ENCODE measurements around the gene MGRN1. TPM values are rescaled to one million over a fixed set of nuclear protein-coding genes. Genes with fewer than 3 reads are reported as not detected.

MGRN1 gene
- total RNA-seq, 1 donor from 2014 or later = 16.2 TPM

DNA sequence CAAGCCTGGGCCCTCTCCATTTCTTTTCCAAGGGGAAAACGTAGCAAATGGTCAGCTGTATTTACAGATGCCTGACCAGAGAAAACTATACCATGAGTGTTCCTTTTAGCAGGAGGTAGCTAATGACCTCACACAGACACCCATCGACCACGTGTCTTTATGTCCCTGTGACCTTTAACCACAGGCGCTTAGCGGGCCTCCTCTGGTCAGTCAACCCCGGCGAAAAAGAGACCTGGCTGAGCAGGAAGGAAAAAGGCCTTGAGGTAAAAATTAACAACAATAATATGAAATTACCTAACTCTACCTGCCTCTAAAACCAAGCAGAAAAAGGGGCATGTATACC is 77.8 kb downstream of the MGRN1 start:
- no peak overlapping the region for H3K27ac ChIP-seq (ENCODE audit: low read depth, low read length)
- H3K36me3 ChIP-seq (ENCODE audit: control insufficient read depth in 3 of 3, insufficient read depth in 3 of 3, low read length in 3 of 3) = peaks cover 53 to 66% (median 58%) of the 10 kb centered on the region in 3 donors
- no peaks in the 10 kb centered on the region for H3K9me3 ChIP-seq (ENCODE audit: control insufficient read depth in 3 of 3, low read length in 3 of 3)
- H3K4me3 ChIP-seq (ENCODE audit: low read length in 3 of 3) = no peak overlapping the region
- H3K27me3 ChIP-seq (ENCODE audit: control insufficient read depth in 3 of 3, insufficient read depth in 3 of 3, low read length in 3 of 3) = no peaks in the 10 kb centered on the region
- H3K9ac ChIP-seq (ENCODE audit: low read depth in 1 of 3, low read length in 3 of 3) = no peak overlapping the region
- no peaks in the 10 kb centered on the region for H3K4me1 ChIP-seq (ENCODE audit: control insufficient read depth in 3 of 3, insufficient read depth in 3 of 3, low read length in 3 of 3)

DNA sequence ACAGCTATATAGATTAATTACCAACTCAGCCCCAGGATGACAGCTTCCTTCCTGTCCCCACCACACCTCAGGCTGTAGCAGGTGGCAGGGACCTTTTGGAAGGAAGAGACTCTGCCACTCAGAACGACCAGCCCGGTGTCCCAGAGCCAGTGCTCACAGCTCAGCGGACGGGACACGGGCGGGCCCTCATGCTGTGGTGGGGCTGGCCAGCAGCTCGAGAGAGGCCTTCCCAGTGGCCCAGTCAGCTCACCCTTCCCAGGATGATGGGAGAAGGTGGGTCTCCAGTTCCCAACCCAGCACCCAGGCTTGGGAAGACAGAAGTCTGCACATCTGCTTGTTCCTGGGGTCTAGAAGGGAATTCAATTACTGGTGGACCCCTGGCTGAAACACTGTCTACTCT is 79.3 kb downstream of the MGRN1 start:
- Histone ChIP-seq H3K27ac (ENCODE audit: low read depth, low read length) (no peak overlapping the region), H3K4me3 (ENCODE audit: low read length in 3 of 3) (no peak overlapping the region), H3K9me3 (ENCODE audit: control insufficient read depth in 3 of 3, low read length in 3 of 3) (no peaks in the 10 kb centered on the region), H3K4me1 (ENCODE audit: control insufficient read depth in 3 of 3, insufficient read depth in 3 of 3, low read length in 3 of 3) (no peaks in the 10 kb centered on the region), H3K36me3 (ENCODE audit: control insufficient read depth in 3 of 3, insufficient read depth in 3 of 3, low read length in 3 of 3) (peaks cover 46 to 59% (median 53%) of the 10 kb centered on the region in 3 donors), H3K27me3 (ENCODE audit: control insufficient read depth in 3 of 3, insufficient read depth in 3 of 3, low read length in 3 of 3) (no peaks in the 10 kb centered on the region), H3K9ac (ENCODE audit: low read depth in 1 of 3, low read length in 3 of 3) (no peak overlapping the region)

DNA sequence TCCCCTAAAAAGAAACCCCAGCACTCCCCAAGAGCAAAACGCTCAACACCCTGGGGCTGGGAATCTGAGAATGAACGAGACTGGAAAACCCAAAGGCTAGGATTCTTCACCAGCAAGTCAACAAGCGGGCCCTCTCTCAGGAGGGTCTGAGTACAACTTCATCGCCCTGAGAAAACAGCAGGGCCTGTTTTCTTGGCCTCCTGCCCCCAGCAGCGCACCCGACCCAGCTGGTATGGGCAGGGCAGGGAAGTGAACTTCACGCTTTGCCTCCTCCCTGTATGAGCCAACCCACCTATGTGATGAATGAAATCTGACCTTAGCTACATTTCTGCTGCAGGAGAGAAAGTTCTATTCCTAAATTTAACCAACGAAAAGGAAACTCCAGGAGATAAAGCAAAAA is 79.9 kb downstream of the MGRN1 start:
- H3K27me3 ChIP-seq (ENCODE audit: control insufficient read depth in 3 of 3, insufficient read depth in 3 of 3, low read length in 3 of 3) = no peaks in the 10 kb centered on the region
- H3K9ac ChIP-seq (ENCODE audit: low read depth in 1 of 3, low read length in 3 of 3) = no peak overlapping the region
- H3K4me3 ChIP-seq (ENCODE audit: low read length in 3 of 3) = no peak overlapping the region
- no peak overlapping the region for H3K27ac ChIP-seq (ENCODE audit: low read depth, low read length)
- H3K9me3 ChIP-seq (ENCODE audit: control insufficient read depth in 3 of 3, low read length in 3 of 3) = no peaks in the 10 kb centered on the region
- H3K4me1 ChIP-seq (ENCODE audit: control insufficient read depth in 3 of 3, insufficient read depth in 3 of 3, low read length in 3 of 3) = no peaks in the 10 kb centered on the region
- H3K36me3 ChIP-seq (ENCODE audit: control insufficient read depth in 3 of 3, insufficient read depth in 3 of 3, low read length in 3 of 3) = peaks cover 40 to 54% (median 47%) of the 10 kb centered on the region in 3 donors

DNA sequence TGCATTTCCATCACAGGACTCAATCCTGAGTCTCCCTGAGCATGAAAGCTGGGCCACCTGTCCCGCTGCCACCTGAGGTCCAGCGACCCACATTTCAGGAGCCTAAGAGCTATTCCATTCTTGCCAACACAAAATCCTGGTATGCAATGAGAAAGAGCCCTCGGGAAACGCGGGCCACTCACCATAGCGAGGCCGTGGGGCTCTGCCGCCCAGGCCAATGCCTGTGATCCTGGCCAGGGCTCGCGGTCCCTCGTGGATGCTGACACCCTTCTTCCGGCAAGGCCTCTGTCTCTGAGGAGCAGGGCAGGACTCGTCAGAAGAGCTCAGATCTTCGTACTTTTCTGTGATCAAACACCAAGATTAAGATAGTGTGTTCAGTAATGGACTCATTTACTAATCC is 80.3 kb downstream of the MGRN1 start:
- Histone ChIP-seq H3K4me3 (ENCODE audit: low read length in 3 of 3) (no peak overlapping the region), H3K27ac (ENCODE audit: low read depth, low read length) (no peak overlapping the region), H3K4me1 (ENCODE audit: control insufficient read depth in 3 of 3, insufficient read depth in 3 of 3, low read length in 3 of 3) (no peaks in the 10 kb centered on the region), H3K9ac (ENCODE audit: low read depth in 1 of 3, low read length in 3 of 3) (no peak overlapping the region), H3K36me3 (ENCODE audit: control insufficient read depth in 3 of 3, insufficient read depth in 3 of 3, low read length in 3 of 3) (peaks cover 37 to 49% (median 44%) of the 10 kb centered on the region in 3 donors), H3K27me3 (ENCODE audit: control insufficient read depth in 3 of 3, insufficient read depth in 3 of 3, low read length in 3 of 3) (no peaks in the 10 kb centered on the region), H3K9me3 (ENCODE audit: control insufficient read depth in 3 of 3, low read length in 3 of 3) (no peaks in the 10 kb centered on the region)

DNA sequence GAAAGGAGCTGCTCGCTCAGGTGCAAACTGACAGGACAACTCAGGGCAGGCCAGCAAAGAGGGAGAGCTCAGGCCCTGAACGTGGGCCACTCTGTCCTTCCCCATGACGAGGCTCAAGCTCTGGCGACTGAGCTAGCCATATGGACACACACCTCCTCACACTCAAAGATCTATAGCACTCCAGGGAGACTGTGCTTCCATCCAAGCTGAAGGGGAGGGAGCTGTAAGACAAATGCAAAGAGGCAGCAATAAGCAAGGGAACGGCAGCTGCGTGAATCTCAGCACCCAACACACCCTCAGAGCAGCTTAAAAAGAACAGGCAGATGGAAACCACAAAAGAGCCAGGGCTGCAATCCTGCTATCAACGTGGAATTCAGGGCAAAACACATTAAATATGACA is 82.2 kb downstream of the MGRN1 start:
- peaks cover 20 to 37% (median 32%) of the 10 kb centered on the region in 3 donors for H3K36me3 ChIP-seq (ENCODE audit: control insufficient read depth in 3 of 3, insufficient read depth in 3 of 3, low read length in 3 of 3)

DNA sequence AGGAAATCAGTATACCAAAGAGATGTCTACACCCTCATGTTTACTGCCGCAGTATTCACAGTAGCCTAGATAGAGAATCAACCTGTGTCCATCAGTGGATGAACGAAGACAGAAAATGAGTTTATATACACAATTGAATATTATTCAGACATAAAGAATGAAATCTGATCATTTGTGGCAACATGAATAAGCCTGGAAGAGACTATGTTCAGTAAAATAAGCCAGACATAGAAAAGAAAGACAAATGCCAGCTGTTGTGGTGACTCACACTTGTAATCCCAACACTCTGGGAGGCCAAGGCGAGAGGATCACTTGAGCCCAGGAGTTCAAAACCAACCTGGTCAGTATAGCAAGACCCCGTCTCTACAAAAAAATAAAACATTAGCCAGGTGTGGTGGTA is 84.9 kb downstream of the MGRN1 start:
- no peaks in the 10 kb centered on the region for H3K4me1 ChIP-seq (ENCODE audit: control insufficient read depth in 3 of 3, insufficient read depth in 3 of 3, low read length in 3 of 3)
- H3K27ac ChIP-seq (ENCODE audit: low read depth, low read length) = no peak overlapping the region
- H3K9me3 ChIP-seq (ENCODE audit: control insufficient read depth in 3 of 3, low read length in 3 of 3) = no peaks in the 10 kb centered on the region
- H3K9ac ChIP-seq (ENCODE audit: low read depth in 1 of 3, low read length in 3 of 3) = no peak overlapping the region
- H3K27me3 ChIP-seq (ENCODE audit: control insufficient read depth in 3 of 3, insufficient read depth in 3 of 3, low read length in 3 of 3) = no peaks in the 10 kb centered on the region
- no peak overlapping the region for H3K4me3 ChIP-seq (ENCODE audit: low read length in 3 of 3)
- peaks cover 18 to 32% (median 29%) of the 10 kb centered on the region in 3 donors for H3K36me3 ChIP-seq (ENCODE audit: control insufficient read depth in 3 of 3, insufficient read depth in 3 of 3, low read length in 3 of 3)

More for the DNA sequence above, 82.2 kb downstream of the MGRN1 start:
- H3K27ac ChIP-seq (ENCODE audit: low read depth, low read length) = no peak overlapping the region
- H3K9ac ChIP-seq (ENCODE audit: low read depth in 1 of 3, low read length in 3 of 3) = peak overlapping the region in 1 of 3 donors; percentile 8
- H3K4me1 ChIP-seq (ENCODE audit: control insufficient read depth in 3 of 3, insufficient read depth in 3 of 3, low read length in 3 of 3) = no peaks in the 10 kb centered on the region
- no peaks in the 10 kb centered on the region for H3K27me3 ChIP-seq (ENCODE audit: control insufficient read depth in 3 of 3, insufficient read depth in 3 of 3, low read length in 3 of 3)
- no peak overlapping the region for H3K4me3 ChIP-seq (ENCODE audit: low read length in 3 of 3)
- no peaks in the 10 kb centered on the region for H3K9me3 ChIP-seq (ENCODE audit: control insufficient read depth in 3 of 3, low read length in 3 of 3)

DNA sequence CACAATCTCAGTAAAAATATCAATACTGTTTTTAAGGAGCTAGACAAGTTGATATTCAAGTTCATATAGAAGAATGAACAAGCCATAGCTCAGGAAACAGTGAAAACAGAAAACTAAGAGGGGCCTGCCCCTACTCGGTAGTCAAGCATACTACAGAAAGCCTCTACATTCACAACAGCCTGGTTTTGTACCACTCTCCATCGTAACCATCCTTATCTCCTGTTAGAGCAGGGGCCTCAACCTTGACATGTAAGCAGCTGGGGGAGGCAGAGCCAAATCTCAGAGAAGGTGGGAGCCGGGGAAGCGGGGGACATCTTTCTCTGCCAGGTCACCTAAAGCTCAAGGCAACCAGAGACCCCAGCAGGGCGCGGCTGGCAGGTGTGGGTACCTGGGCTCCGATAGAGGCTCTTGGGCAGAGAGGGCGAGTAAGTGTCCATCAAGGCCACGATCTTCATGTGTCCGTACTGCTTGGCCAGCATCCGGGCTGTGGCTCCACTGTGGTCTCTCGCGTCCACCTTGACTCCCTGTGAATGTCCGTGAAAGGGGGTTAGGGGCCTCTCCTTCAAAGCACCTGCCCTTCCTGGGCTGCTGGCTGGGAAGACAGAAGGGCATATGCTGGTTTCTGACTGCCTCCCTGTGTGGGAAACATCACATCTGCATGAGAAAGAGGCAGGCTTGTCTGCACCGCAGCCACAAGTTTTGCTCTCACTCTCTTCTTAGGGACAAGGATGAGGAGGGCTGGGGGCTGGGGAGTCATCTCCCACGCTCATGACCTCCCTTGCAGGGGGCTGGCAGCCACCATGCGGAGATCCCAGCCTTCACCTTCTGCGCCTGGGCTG is 89.3 kb downstream of the MGRN1 start:
- H3K36me3 ChIP-seq (ENCODE audit: control insufficient read depth in 3 of 3, insufficient read depth in 3 of 3, low read length in 3 of 3) = peaks cover 11 to 21% (median 17%) of the 10 kb centered on the region in 3 donors
- H3K4me3 ChIP-seq (ENCODE audit: low read length in 3 of 3) = no peak overlapping the region
- H3K27ac ChIP-seq (ENCODE audit: low read depth, low read length) = no peak overlapping the region
- H3K9me3 ChIP-seq (ENCODE audit: control insufficient read depth in 3 of 3, low read length in 3 of 3) = no peaks in the 10 kb centered on the region
- H3K27me3 ChIP-seq (ENCODE audit: control insufficient read depth in 3 of 3, insufficient read depth in 3 of 3, low read length in 3 of 3) = no peaks in the 10 kb centered on the region
- H3K9ac ChIP-seq (ENCODE audit: low read depth in 1 of 3, low read length in 3 of 3) = no peak overlapping the region
- H3K4me1 ChIP-seq (ENCODE audit: control insufficient read depth in 3 of 3, insufficient read depth in 3 of 3, low read length in 3 of 3) = no peaks in the 10 kb centered on the region

DNA sequence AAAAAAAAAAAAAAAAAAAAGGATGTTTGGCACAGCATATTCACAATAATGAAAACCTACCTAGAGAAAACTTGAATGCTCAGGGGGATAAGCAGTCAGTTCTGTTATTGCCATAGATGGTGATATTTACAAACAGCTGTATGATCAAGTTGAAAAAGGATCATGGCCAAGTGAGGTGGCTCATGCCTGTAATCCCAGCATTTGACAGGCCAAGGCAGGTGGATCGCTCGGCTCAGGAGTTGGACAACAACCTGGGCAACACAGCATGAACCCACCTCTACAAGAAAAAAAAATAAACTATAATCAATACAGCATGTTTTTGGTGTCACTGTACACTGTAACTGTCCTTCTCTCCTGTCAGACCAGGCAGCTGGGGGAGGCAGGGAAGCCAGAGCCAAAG is 90.4 kb downstream of the MGRN1 start:
- Histone ChIP-seq H3K4me1 (ENCODE audit: control insufficient read depth in 3 of 3, insufficient read depth in 3 of 3, low read length in 3 of 3) (no peaks in the 10 kb centered on the region), H3K9ac (ENCODE audit: low read depth in 1 of 3, low read length in 3 of 3) (peak overlapping the region in 1 of 3 donors; percentile 25), H3K9me3 (ENCODE audit: control insufficient read depth in 3 of 3, low read length in 3 of 3) (no peaks in the 10 kb centered on the region), H3K36me3 (ENCODE audit: control insufficient read depth in 3 of 3, insufficient read depth in 3 of 3, low read length in 3 of 3) (peaks cover 13 to 24% (median 21%) of the 10 kb centered on the region in 3 donors), H3K27ac (ENCODE audit: low read depth, low read length) (no peak overlapping the region), H3K27me3 (ENCODE audit: control insufficient read depth in 3 of 3, insufficient read depth in 3 of 3, low read length in 3 of 3) (no peaks in the 10 kb centered on the region), H3K4me3 (ENCODE audit: low read length in 3 of 3) (no peak overlapping the region)

DNA sequence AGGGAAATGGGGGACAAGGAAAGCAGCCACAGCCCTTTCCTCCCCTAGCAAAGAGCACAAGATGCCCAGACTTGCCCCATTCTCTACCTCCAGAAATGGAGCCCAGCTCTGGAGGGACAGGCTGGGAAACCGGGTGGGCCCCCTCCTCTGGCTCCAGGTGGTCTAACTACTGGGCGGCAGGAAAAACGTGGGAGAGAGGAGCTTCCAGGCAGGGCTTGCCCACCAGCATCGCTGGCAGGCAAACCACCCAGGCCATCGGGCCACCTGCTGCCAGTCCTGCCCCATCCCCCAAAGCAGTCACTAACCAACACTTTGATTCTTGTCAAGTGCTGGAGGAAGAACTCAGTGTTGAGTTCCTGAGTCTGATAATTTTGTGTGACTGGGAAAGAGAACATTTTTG is 93.8 kb downstream of the MGRN1 start:
- H3K4me3 ChIP-seq (ENCODE audit: low read length in 3 of 3) = no peak overlapping the region
- peaks cover 20 to 21% (median 20%) of the 10 kb centered on the region in 3 donors for H3K36me3 ChIP-seq (ENCODE audit: control insufficient read depth in 3 of 3, insufficient read depth in 3 of 3, low read length in 3 of 3)
- H3K9ac ChIP-seq (ENCODE audit: low read depth in 1 of 3, low read length in 3 of 3) = no peak overlapping the region
- H3K27me3 ChIP-seq (ENCODE audit: control insufficient read depth in 3 of 3, insufficient read depth in 3 of 3, low read length in 3 of 3) = no peaks in the 10 kb centered on the region
- H3K27ac ChIP-seq (ENCODE audit: low read depth, low read length) = no peak overlapping the region
- no peaks in the 10 kb centered on the region for H3K4me1 ChIP-seq (ENCODE audit: control insufficient read depth in 3 of 3, insufficient read depth in 3 of 3, low read length in 3 of 3)
- H3K9me3 ChIP-seq (ENCODE audit: control insufficient read depth in 3 of 3, low read length in 3 of 3) = no peaks in the 10 kb centered on the region

DNA sequence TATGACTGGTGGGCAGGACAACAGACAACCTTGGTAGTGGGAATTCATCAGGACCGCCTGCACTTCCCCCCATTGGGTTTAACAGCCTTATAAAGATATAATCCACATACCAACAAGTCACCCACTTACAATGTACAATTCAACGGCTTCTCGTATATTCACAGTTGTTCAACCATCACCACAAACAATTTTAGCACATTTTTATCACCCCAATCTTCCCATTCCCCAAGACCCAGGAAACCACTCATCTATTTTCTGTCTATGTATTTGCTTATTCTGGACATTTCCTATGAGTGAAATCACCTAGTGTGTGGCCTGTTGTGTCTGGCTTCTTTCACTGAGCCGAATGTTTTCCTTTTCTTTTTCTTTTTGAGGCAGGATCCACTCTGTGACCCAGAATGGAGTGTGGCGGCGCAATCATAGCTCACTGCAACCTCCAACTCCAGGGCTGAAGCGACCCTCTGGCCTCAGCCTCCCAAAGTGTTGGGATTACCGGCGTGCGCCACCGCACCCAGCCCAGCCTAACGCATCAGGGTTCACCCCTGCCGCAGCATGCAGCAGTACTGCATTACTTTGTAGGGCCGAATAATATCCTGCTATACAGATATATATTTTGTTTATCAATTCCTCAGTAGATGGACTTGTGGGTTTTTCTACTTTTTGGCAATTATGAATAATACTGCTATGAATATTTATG is 98.6 kb downstream of the MGRN1 start:
- H3K9ac ChIP-seq (ENCODE audit: low read depth in 1 of 3, low read length in 3 of 3) = no peak overlapping the region
- no peaks in the 10 kb centered on the region for H3K27me3 ChIP-seq (ENCODE audit: control insufficient read depth in 3 of 3, insufficient read depth in 3 of 3, low read length in 3 of 3)
- H3K9me3 ChIP-seq (ENCODE audit: control insufficient read depth in 3 of 3, low read length in 3 of 3) = no peaks in the 10 kb centered on the region
- no peak overlapping the region for H3K27ac ChIP-seq (ENCODE audit: low read depth, low read length)
- no peaks in the 10 kb centered on the region for H3K4me1 ChIP-seq (ENCODE audit: control insufficient read depth in 3 of 3, insufficient read depth in 3 of 3, low read length in 3 of 3)
- no peak overlapping the region for H3K4me3 ChIP-seq (ENCODE audit: low read length in 3 of 3)
- peaks cover 22 to 38% (median 37%) of the 10 kb centered on the region in 3 donors for H3K36me3 ChIP-seq (ENCODE audit: control insufficient read depth in 3 of 3, insufficient read depth in 3 of 3, low read length in 3 of 3)

All from skeletal muscle tissue (tissue), 4 donors.